Measurements from ENCODE around the gene TCFL5.
A peak's percentile ranks its signal among the peaks of the same experiment; 100 is the strongest.

The TCFL5 gene

DNA sequence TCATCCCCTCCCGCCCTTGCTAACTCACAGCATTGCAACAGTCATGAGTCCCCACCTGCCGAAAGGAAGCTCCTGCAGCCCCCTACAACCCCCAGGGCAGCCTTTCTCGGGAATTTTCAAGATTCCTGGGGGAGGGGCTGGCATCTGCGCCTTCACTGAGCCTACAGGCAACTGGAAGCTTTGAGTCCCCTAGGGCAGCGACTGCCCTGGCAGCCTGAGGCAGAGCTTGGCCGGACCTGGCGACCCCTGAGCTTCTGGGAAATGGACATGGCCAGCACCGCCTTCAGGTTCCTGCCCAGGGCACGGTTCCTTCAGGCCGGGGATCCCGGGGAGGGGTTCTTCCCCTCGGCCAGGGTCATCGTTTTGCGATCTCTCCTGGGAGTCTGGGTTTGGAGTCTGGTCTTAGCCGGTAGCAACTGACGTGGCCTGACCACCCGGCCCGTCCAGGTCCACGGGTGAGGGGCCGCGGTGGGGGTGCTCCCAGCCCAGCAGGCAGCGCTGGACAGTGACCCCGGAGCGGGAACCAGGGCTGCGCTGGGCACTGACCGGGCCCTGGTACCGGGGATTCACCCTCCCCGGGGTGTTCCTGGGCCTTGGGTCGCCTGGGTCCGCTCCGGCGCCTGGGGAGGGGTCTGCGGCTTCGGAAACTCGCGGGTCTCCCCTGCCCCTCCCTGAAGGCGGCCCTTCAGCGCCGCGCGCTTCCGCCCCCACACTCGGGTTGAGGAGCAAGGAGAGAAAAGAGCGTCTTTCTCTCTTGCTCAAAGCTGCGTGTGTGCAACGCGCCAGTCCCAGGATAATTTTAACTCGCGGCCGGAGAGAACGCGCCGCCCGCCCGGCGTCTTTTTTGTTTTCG lies 45.4 kb downstream of the TCFL5 start:
- peaks cover 17% of the 10 kb centered on the region for H3K4me1 Mint-ChIP-seq
- H3K27me3 Mint-ChIP-seq: peaks cover 41% of the 10 kb centered on the region

DNA sequence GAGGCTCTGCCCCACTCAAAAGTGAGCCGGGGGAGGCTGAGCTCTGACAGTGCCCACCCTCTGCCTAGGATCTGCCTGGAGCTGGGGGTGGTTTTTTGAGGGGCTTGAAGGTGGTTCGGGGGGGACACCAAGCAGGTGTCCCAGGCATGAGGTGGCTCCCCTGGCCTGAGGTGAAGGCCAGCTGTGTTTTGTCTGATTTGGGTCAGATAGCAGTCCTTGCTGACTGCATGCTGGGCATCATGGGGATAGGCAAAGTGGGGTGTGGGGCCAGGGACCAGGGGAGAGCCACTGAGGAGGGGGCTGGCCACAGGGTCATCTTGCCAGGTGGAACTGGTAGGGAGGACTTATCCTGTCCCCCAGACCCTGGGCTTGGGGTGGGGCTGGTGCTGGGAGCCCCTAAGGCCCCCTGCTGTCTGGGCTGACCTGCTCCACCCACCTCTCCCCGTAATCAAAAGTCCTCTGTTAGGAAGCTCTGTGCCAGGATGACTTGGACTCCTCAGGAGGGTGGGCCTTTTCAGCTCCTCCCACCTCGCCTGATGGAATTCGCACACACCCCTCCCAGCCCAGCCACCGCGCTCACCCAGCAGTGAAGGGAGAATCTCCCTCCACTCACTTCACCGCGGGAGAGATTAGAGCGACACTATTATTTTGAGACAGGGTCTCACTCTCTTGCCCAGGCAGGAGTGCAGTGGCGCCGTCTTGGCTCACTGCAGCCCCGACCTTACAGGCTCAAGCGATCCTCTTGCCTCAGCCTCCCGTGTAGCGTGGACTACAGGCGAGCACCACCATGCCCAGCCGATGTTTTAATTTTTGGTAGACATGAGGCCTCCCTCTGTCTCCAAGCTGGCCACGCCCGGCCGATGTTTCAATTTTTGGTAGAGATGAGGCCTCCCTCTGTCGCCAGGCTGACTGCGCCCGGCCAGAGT lies 46.3 kb downstream of the TCFL5 start:
- Mint-ChIP-seq H3K27ac (ENCODE audit: low read depth) (no peak overlapping the region), H3K4me3 (no peak overlapping the region), H3K27me3 (peaks cover 37% of the 10 kb centered on the region), H3K36me3 (ENCODE audit: insufficient read depth) (peaks cover 15% of the 10 kb centered on the region), H3K4me1 (peaks cover 17% of the 10 kb centered on the region), H3K9me3 (no peaks in the 10 kb centered on the region)
- DNase-seq (ENCODE audit: low spot score in 2 of 2) (no peak), ATAC-seq (replicated peaks; ENCODE audit: extremely low read depth, poor library complexity, severe bottlenecking) (no peak)

More for the DNA sequence above, 45.4 kb downstream of the TCFL5 start:
- no peak for DNase-seq (ENCODE audit: low spot score in 2 of 2)
- peaks cover 8% of the 10 kb centered on the region for H3K36me3 Mint-ChIP-seq (ENCODE audit: insufficient read depth)
- peak overlapping the region; percentile 11 for H3K4me3 Mint-ChIP-seq
- peak; percentile 20 for ATAC-seq (replicated peaks; ENCODE audit: extremely low read depth, poor library complexity, severe bottlenecking)
- H3K9me3 Mint-ChIP-seq: no peaks in the 10 kb centered on the region
- H3K27ac Mint-ChIP-seq (ENCODE audit: low read depth): no peak overlapping the region

DNA sequence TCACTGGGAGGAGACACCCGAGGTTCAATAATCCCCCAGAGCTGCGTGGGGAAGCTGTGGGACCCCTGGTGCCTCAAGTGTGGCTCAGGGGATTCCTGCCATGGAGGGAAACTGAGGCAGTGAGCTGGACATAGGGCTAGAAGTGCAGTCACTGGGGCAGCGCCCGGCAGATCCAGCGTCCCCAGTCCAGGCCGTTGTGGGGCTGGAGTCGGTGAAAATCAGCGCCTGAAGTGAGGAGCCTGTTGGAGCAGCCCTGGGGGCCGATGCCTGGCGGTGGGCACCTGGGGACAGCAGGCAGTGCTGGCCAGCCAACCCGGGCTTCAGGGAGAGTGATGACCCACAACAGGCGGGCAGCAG lies 46.9 kb downstream of the TCFL5 start:
- Mint-ChIP-seq H3K36me3 (ENCODE audit: insufficient read depth) (peaks cover 17% of the 10 kb centered on the region), H3K9me3 (no peaks in the 10 kb centered on the region), H3K27ac (ENCODE audit: low read depth) (no peak overlapping the region), H3K4me3 (no peak overlapping the region), H3K27me3 (peaks cover 31% of the 10 kb centered on the region), H3K4me1 (peaks cover 17% of the 10 kb centered on the region)
- DNase-seq (ENCODE audit: low spot score in 2 of 2): no peak
- no peak for ATAC-seq (replicated peaks; ENCODE audit: extremely low read depth, poor library complexity, severe bottlenecking)

DNA sequence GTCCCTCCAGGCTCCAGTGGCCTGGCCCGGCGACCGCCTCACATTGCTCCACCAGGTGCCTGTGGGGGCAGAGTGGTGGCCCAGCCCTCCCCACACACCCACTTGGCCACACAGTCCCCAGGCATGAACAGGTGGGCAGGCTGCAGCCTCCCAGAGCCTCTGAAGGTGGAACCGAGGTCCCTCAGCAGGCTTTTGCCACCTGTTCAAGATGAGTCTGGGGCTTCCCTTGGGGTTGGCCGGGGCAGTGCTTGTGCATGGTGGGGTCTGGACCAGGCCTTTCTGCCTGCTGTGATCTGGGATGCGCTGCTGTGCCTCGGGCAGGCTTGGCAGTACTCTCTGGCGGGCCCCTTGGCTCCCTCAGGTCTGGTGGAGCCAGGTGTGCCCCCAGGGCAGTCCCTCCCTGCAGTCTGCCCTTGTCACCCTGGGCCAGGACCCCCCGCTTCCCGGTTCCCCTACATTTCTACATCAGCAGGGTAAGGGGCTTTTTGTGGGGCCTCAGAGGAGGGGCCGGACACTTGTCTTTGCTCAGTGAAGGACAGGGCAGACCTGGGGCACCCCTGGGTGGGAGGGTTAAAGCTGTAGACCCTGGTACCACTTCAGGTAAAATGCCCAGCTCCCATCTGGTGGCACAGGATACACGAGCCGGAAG lies 47.4 kb downstream of the TCFL5 start:
- Mint-ChIP-seq H3K9me3 (no peaks in the 10 kb centered on the region), H3K4me1 (peaks cover 17% of the 10 kb centered on the region), H3K36me3 (ENCODE audit: insufficient read depth) (peaks cover 22% of the 10 kb centered on the region), H3K27me3 (peaks cover 27% of the 10 kb centered on the region), H3K4me3 (no peak overlapping the region), H3K27ac (ENCODE audit: low read depth) (no peak overlapping the region)
- ATAC-seq (replicated peaks; ENCODE audit: extremely low read depth, poor library complexity, severe bottlenecking) (no peak), DNase-seq (ENCODE audit: low spot score in 2 of 2) (no peak)

DNA sequence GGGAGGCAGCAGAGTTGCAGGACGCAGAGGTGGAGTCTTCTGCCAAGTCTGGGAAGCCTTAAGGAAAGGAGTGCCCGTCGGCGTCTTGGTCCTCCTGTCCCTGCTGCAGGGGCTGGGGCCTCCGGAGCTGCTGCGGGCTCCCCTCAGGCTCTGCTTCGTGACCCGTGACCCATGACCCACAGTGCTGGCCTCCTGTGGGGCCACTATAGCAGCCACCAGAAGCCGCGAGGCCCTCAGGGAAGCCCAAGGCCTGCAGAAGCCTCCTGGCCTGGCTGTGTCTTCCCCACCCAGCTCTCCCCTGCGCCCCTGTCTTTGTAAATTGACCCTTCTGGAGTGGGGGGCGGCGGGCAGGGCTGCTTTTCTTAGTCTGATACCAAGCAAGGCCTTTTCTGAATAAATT lies 48.0 kb downstream of the TCFL5 start:
- Mint-ChIP-seq H3K27me3 (peaks cover 25% of the 10 kb centered on the region), H3K4me1 (peaks cover 17% of the 10 kb centered on the region), H3K27ac (ENCODE audit: low read depth) (no peak overlapping the region), H3K4me3 (no peak overlapping the region), H3K36me3 (ENCODE audit: insufficient read depth) (peaks cover 26% of the 10 kb centered on the region), H3K9me3 (no peaks in the 10 kb centered on the region)
- ATAC-seq (replicated peaks; ENCODE audit: extremely low read depth, poor library complexity, severe bottlenecking): no peak
- no peak for DNase-seq (ENCODE audit: low spot score in 2 of 2)

DNA sequence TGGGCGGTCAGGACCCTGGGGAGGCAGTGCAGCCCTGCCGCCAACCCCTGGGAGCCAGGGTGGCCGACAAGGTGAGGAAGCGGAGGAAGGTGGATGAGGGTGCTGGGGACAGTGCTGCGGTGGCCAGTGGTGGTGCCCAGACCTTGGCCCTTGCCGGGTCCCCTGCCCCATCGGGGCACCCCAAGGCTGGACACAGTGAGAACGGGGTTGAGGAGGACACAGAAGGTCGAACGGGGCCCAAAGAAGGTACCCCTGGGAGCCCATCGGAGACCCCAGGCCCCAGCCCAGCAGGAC lies 48.8 kb downstream of the TCFL5 start:
- H3K36me3 Mint-ChIP-seq (ENCODE audit: insufficient read depth): peaks cover 29% of the 10 kb centered on the region
- no peak overlapping the region for H3K4me3 Mint-ChIP-seq
- H3K4me1 Mint-ChIP-seq: peaks cover 17% of the 10 kb centered on the region
- no peak for ATAC-seq (replicated peaks; ENCODE audit: extremely low read depth, poor library complexity, severe bottlenecking)
- DNase-seq (ENCODE audit: low spot score in 2 of 2): no peak
- peaks cover 18% of the 10 kb centered on the region for H3K27me3 Mint-ChIP-seq
- H3K9me3 Mint-ChIP-seq: no peaks in the 10 kb centered on the region
- no peak overlapping the region for H3K27ac Mint-ChIP-seq (ENCODE audit: low read depth)

DNA sequence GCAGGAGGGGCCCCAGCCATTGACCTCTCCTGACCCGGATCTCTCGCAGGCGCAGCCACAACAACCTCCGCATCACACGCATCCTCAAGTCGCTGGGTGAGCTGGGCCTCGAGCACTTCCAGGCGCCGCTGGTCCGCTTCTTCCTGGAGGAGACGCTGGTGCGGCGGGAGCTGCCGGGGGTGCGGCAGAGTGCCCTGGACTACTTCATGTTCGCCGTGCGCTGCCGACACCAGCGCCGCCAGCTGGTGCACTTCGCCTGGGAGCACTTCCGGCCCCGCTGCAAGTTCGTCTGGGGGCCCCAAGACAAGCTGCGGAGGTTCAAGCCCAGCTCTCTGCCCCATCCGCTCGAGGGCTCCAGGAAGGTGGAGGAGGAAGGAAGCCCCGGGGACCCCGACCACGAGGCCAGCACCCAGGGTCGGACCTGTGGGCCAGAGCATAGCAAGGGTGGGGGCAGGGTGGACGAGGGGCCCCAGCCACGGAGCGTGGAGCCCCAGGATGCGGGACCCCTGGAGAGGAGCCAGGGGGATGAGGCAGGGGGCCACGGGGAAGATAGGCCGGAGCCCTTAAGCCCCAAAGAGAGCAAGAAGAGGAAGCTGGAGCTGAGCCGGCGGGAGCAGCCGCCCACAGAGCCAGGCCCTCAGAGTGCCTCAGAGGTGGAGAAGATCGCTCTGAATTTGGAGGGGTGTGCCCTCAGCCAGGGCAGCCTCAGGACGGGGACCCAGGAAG lies 49.3 kb downstream of the TCFL5 start:
- Mint-ChIP-seq H3K36me3 (ENCODE audit: insufficient read depth) (peaks cover 31% of the 10 kb centered on the region), H3K9me3 (no peaks in the 10 kb centered on the region), H3K27me3 (peaks cover 17% of the 10 kb centered on the region), H3K4me3 (no peak overlapping the region), H3K4me1 (peaks cover 20% of the 10 kb centered on the region), H3K27ac (ENCODE audit: low read depth) (no peak overlapping the region)
- no peak for DNase-seq (ENCODE audit: low spot score in 2 of 2)
- ATAC-seq (replicated peaks; ENCODE audit: extremely low read depth, poor library complexity, severe bottlenecking): no peak

DNA sequence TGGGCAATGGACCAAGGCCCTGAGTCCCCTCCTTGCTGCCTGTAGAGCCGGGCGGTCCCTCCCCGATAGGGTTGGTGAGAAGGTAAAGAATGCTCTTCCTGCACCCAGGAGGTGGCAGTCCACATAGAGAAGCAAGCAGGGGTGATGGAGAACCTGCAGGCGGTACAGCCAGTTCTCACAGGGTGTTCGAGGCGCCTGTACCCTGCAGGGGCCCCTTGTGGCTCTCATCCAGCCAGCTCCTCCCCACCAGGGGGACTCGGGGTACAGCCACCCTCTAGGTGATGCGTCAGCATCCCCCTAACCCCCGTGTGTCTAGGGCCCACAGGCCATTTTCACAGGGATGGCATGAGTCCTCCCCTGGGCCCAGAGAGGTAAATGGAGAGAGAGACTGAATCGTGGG lies 49.9 kb downstream of the TCFL5 start:
- no peak for ATAC-seq (replicated peaks; ENCODE audit: extremely low read depth, poor library complexity, severe bottlenecking)
- no peak overlapping the region for H3K27ac Mint-ChIP-seq (ENCODE audit: low read depth)
- DNase-seq (ENCODE audit: low spot score in 2 of 2): no peak
- no peaks in the 10 kb centered on the region for H3K9me3 Mint-ChIP-seq
- peaks cover 31% of the 10 kb centered on the region for H3K36me3 Mint-ChIP-seq (ENCODE audit: insufficient read depth)
- H3K4me3 Mint-ChIP-seq: no peak overlapping the region
- H3K4me1 Mint-ChIP-seq: peaks cover 26% of the 10 kb centered on the region
- H3K27me3 Mint-ChIP-seq: peaks cover 17% of the 10 kb centered on the region

DNA sequence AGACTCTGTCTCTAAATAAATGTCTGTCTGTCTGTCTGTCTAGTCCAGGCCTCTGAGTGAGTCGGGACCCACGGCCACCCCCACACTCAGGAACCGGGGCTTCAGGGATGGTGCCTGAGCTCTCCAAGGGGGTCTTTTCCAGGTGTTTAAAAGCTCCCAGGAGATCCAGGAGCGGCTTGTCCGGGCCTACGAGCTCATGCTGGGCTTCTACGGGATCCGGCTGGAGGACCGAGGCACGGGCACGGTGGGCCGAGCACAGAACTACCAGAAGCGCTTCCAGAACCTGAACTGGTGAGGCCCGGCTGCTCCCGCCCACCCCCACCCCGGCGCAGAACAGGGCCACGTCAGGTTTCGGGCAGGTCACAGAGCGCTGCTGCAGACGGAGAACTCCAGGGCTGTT lies 50.3 kb downstream of the TCFL5 start:
- H3K4me1 Mint-ChIP-seq: peaks cover 30% of the 10 kb centered on the region
- DNase-seq (ENCODE audit: low spot score in 2 of 2) (no peak), ATAC-seq (replicated peaks; ENCODE audit: extremely low read depth, poor library complexity, severe bottlenecking) (no peak)
- H3K9me3 Mint-ChIP-seq: no peaks in the 10 kb centered on the region
- H3K4me3 Mint-ChIP-seq: no peak overlapping the region
- no peak overlapping the region for H3K27ac Mint-ChIP-seq (ENCODE audit: low read depth)
- H3K36me3 Mint-ChIP-seq (ENCODE audit: insufficient read depth): peaks cover 34% of the 10 kb centered on the region
- peaks cover 17% of the 10 kb centered on the region for H3K27me3 Mint-ChIP-seq

DNA sequence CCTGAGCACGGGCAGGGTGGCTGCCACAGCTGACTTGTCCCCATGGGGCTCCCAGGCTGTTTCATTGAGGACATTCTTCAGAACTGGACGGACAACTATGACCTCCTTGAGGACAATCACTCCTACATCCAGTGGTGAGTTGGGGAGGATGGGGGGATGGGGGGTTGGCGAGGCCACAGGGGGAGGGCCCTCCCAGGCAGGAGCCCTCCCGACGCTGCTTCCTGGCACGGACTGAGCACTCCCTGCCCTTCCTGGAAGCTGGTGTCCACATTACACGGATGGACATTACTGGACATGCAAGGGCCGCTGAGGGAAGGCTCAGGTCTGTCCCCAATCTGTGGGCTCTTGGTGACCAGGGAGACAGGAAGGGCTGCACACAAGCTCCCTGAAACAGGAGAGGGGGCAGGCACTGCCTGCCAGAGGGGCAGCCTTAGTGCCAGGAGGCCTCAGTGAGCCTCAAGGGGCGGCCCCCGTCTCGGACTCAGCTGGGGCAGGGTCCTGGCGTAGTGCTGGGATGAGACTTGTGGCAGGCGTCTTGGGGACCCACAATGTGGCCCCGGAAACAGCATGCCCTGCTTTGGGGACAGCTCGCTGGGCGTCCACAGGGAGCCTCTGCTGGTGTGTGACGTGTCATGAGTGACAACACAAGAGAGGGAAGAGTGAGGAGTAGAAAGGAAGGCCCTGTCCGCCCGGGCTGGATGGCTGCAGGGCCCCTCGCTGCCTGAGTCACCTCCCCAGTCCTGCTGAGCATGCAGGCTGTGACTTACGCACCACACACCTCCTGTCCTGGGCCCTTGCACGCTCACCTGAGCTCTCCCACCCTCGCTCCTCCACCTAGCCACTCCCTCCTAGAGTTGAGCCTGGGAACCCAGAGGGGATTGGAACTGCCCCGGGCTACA lies 51.8 kb downstream of the TCFL5 start:
- no peaks in the 10 kb centered on the region for H3K9me3 Mint-ChIP-seq
- no peak overlapping the region for H3K27ac Mint-ChIP-seq (ENCODE audit: low read depth)
- H3K27me3 Mint-ChIP-seq: peaks cover 4% of the 10 kb centered on the region
- H3K4me1 Mint-ChIP-seq: peaks cover 26% of the 10 kb centered on the region
- no peak overlapping the region for H3K4me3 Mint-ChIP-seq
- peaks cover 37% of the 10 kb centered on the region for H3K36me3 Mint-ChIP-seq (ENCODE audit: insufficient read depth)
- DNase-seq (ENCODE audit: low spot score in 2 of 2) (no peak), ATAC-seq (replicated peaks; ENCODE audit: extremely low read depth, poor library complexity, severe bottlenecking) (no peak)

DNA sequence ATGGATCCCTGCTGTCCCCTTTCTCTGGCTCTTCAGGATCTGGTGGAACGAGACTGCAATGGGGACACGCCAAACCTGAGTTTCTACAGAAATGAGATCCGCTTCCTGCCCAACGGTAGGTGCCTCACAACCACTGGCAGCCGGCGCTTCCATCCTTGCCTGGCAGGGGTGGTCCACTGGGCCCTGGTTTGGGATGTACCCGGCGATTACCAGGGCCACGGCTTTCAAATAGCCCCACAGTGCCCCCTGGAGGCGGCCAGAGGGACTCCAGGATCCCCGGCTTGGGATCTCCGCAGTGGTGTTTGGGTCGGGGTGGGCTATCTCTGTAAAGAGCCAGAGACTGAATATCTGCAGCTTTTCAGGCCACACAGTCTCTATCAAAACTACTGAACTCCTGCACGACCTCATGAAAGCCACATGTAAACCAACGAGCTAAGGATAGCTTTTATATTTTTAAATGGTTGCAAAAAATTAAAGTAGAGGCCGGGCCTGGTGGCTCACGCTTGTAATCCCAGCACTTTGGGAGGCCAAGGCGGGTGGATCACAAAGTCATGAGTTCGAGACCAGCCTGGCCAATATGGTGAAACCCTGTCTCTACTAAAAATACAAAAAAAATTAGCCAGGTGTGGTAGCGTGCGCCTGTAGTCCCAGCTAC lies 53.3 kb downstream of the TCFL5 start:
- Mint-ChIP-seq H3K27me3 (no peaks in the 10 kb centered on the region), H3K9me3 (no peaks in the 10 kb centered on the region), H3K4me3 (peak overlapping the region; percentile 48), H3K36me3 (ENCODE audit: insufficient read depth) (peaks cover 41% of the 10 kb centered on the region), H3K27ac (ENCODE audit: low read depth) (peak overlapping the region; percentile 44), H3K4me1 (peaks cover 31% of the 10 kb centered on the region)
- DNase-seq (ENCODE audit: low spot score in 2 of 2) (peak; percentile 69 to 74), ATAC-seq (replicated peaks; ENCODE audit: extremely low read depth, poor library complexity, severe bottlenecking) (no peak)
